NCI-H1048 (cell line): ENCODE results near the gene PLXNA2.

Experiments used
- DNase-seq: peaks from one replicate; lab custom pipeline; 2025; lab: John Stamatoyannopoulos, UW

The PLXNA2 gene

DNA sequence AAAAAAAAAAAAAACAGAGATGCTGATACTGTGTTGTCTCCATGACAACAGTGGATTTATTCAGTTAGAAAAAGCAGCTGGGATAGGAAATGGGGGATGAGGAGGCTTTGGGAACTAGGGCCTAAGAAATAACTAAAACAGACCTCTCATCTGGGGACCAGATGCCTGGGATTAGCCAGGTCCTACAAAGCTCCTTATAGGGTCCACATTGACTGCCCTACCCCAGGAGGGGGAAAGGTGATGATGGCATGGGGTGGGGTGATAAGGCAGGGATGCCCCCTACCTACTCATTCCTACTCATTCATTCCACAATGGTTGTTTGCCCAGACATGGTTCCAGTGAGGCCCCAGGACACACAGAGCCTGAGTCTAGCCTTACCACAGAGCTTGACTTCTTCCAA, 131.2 kb downstream of the PLXNA2 start:
- DNase-seq = no peak

- DNase-seq = no peak
Observed at GRCh38 chr1:208112401-208112800, 131.8 kb downstream of the PLXNA2 start.

- DNase-seq = no peak
Observed at GRCh38 chr1:208111646-208112190, 132.5 kb downstream of the PLXNA2 start.

GRCh38 chr1:208110296-208110695, 133.9 kb downstream of the PLXNA2 start:
- no peak for DNase-seq

GRCh38 chr1:208108646-208109330, 135.4 kb downstream of the PLXNA2 start:
- no peak for DNase-seq

- DNase-seq = no peak
Observed at GRCh38 chr1:208108213-208108608, 136.0 kb downstream of the PLXNA2 start.

DNA sequence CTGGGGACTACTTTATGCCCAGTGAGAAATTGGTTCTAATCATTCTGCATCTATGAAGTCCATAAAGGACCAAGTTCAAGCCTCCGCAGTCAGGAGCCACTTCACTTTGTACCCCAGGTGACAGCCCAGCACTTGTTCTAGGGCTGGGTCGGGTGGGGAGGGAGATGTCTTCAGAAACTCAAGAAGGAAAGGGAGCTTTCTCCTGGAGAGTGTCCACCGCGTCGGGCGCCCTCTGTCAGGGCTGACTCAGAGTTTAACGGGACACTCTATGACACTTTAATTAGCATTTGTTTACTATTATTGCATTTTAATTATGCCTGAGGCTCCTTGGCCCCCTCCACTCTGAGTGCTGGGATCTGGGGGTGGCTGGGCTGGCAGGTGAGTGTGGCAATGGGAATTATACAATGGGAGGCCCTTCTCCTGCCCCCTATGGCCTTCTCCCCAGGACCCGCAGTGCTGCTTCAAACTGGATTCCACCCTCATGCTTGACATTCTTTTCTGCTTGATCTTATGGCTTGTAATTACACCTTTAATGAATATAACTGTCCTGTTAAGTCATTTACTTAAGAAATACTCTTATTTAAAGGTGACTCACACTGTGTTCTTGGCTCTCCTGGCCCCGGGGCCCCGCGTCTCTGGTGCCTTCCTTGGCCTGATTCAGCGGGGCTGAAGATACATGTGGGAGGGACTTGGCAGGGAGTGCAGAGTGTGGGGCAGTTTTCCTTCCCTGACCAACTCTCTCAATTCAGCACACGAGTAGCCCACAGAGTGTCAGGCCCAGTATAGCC, 136.6 kb downstream of the PLXNA2 start:
- no peak for DNase-seq

- DNase-seq = no peak
Observed at GRCh38 chr1:208106218-208106617, 138.0 kb downstream of the PLXNA2 start.

DNA sequence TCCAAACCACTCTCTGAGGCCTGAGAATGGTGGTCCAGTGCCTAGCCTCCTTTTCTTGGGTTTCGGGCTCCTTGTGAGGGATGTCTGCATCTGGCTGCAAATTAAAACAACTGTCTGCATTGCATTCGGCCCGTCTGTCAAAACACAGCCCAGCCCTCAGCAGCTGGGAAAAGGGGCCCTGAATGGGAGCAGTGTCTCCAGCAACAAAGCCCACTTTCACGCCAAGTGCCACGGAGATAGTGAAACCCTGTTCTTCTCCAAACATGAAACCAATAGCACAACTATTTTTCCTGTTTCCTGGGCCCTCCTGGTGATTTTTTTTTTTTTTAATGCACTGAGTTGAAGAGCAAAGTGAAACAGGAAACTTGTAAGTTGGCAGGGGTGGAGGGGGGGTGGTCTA, 138.4 kb downstream of the PLXNA2 start:
- no peak for DNase-seq

DNA sequence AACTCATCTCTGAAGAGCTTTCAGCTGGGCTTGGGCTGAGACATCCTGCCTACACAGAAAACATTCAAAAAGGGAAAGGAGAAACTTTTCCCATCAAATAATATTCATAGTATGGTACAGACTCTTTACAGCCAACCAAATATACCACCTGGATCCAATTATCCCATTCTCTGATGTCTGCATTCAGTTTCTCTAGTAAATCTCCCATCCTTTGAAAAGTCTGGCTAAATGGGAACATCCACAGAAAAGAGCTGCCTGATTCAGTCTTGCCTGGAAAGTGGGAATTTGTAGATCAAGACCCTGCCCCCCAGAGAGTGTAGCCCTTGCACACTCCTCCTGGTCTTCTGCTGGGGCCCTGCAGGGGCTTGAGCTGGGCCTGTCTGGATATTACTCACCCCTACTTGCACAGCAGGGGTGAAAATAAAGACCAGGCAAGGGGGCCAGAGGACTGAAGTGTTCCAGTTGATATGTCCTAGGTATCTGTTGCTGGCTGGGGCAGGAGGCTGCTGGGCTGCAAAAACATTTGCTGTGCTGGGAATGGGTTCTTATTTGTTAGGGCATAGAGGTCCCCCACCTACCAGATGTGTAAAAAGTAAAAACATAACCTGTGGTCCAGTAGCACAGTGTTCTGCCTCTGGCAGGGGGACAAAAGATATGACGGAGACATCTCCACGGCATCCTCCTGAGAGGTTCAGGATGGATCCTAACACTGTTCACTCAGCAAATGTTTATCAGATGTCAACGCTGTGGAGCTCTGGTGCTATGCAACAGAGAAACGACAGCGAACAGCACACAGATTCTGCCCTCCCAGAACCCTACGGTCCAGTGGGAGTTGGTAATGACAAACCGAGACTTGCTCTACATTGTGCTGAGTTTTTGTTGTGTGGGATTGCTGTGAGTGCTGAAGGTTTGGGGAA, 140.3 kb downstream of the PLXNA2 start:
- DNase-seq = no peak

- DNase-seq = no peak
Observed at GRCh38 chr1:208101661-208102431, 142.3 kb downstream of the PLXNA2 start.

DNA sequence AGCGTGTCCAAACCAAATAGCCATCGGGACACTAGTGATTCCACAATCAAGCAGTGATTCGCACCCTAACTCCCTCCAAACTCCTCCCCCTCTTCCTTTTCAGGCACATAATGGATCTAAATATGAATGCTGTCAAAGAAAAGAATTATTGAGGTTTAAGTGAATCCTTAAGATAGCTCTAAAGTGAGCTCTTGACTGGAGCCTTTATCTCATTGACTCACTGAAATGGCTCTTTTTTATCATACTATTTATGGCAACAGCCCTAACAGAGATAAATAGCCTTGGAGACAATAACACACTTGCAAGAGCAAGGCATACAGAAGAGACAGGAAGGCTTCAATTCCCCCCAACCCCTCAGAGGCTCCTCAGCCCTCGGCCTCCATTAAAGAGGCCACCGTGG, 143.3 kb downstream of the PLXNA2 start:
- DNase-seq = no peak

DNA sequence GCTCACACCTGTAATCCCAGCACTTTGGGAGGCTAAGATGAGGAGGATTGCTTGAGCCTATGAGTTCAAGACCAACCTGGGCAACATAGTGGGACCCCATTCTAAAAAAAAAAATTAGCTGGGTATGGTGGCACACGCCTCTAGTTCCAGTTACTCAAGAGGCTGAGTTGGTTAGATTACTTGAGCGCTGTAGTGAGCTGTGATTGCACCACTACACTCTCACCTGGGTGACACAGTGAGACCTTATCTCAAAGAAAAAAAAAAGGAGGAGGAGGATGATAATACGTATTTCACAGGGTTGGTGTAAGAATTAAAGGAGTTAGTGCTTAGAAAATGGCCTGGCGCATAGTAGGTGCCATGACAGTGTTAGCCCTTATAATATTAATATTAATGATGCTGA, 144.1 kb downstream of the PLXNA2 start:
- no peak for DNase-seq

GRCh38 chr1:208098773-208099172, 145.4 kb downstream of the PLXNA2 start:
- DNase-seq = no peak

- no peak for DNase-seq
Observed at GRCh38 chr1:208093754-208094719, 150.1 kb downstream of the PLXNA2 start.

- DNase-seq = no peak
Observed at GRCh38 chr1:208093046-208093445, 151.1 kb downstream of the PLXNA2 start.

GRCh38 chr1:208090388-208091301, 153.5 kb downstream of the PLXNA2 start:
- no peak for DNase-seq

GRCh38 chr1:208089761-208090370, 154.3 kb downstream of the PLXNA2 start:
- no peak for DNase-seq

GRCh38 chr1:208089149-208089548, 155.0 kb downstream of the PLXNA2 start:
- DNase-seq = no peak
